ENCODE data around the gene CNTNAP2. TPM values are rescaled to one million over a fixed set of nuclear protein-coding genes. Genes with fewer than 3 reads are reported as not detected.
A peak's percentile ranks its signal among the peaks of the same experiment; 100 is the strongest.

Gene CNTNAP2
- total RNA-seq, 1 experiment from 2014 or later, result not detected

- DNase-seq, result no peak
- Histone ChIP-seq H3K9me3 (no peaks in the 10 kb centered on the region), H3K4me3 (no peak overlapping the region), H3K27me3 (no peaks in the 10 kb centered on the region), H3K36me3 (no peaks in the 10 kb centered on the region)
Measured at GRCh38 chr7:147429961-147430360, 1313.4 kb downstream of the CNTNAP2 start.

- Histone ChIP-seq H3K27me3 (no peaks in the 10 kb centered on the region), H3K4me3 (no peak overlapping the region), H3K36me3 (no peaks in the 10 kb centered on the region), H3K9me3 (no peaks in the 10 kb centered on the region)
- no peak for DNase-seq
Measured at GRCh38 chr7:147432079-147432478, 1315.5 kb downstream of the CNTNAP2 start.

DNA sequence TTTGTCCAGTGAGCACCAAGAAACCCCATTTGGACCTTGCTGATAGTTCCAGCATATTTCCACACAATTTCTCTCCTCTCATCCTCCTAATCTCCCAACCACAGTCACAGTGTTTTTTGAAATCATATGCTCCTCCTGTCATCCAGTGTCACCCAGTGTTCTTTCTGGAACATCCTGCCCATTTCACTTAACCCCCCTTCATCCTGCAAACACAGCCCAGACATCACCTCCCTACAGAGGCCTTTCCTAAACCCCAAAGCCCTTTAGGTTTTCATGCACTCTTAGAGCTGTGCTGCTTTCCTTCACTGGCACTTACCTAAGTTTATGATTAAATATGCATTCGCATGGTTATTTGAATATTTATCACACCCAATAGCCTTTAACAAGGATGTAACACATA lies 1316.0 kb downstream of the CNTNAP2 start:
- Histone ChIP-seq H3K36me3 (no peaks in the 10 kb centered on the region), H3K4me3 (no peak overlapping the region)
- no peak for DNase-seq

DNA sequence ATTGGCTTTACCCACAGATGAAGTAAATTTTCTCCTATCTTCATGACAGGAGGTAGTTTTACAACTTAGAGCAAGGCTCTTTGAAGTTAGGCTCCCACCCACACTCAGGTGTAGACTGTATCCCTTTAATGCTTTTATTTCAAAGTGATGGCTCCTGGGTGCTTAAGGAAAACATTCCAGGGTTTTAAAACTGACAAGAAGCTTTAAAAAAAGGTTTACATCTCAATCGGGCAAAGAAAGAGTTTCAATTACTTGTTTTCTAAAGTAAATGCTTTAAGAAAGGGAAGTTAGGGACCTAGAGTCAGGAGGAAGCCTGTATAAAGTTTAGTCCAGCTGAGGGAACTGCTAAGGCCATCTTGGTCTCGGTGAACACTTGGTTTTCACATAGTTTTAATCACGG lies 1320.1 kb downstream of the CNTNAP2 start:
- Histone ChIP-seq H3K36me3 (no peaks in the 10 kb centered on the region), H3K4me3 (no peak overlapping the region), H3K9me3 (no peaks in the 10 kb centered on the region), H3K27me3 (no peaks in the 10 kb centered on the region)
- no peak for DNase-seq

More for the DNA sequence above, 1316.0 kb downstream of the CNTNAP2 start:
- no peaks in the 10 kb centered on the region for H3K9me3 ChIP-seq
- H3K27me3 ChIP-seq, result no peaks in the 10 kb centered on the region

- H3K27me3 ChIP-seq, result no peaks in the 10 kb centered on the region
- H3K36me3 ChIP-seq, result no peaks in the 10 kb centered on the region
- DNase-seq, result no peak
- no peaks in the 10 kb centered on the region for H3K9me3 ChIP-seq
- no peak overlapping the region for H3K4me3 ChIP-seq
Measured at GRCh38 chr7:147438216-147438615, 1321.6 kb downstream of the CNTNAP2 start.

DNA sequence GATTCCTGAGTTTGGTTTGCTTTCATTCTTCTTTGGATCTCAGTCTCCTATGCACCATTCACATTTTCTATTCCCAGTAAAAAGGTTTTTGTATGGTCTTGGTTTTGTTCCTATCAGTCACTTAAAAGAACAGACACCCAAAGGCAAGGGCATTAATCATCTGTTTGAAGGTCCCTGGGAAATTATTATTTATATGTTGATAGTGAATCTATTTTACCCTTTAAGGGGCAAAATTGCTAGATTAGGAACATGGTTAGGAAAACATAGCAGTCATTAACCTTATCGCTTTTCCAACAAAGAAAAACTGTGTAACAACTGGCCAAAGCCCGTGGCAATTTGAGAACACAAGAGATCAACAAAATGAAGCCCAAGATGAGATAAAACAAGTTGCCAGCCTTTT lies 1327.3 kb downstream of the CNTNAP2 start:
- H3K36me3 ChIP-seq, result no peaks in the 10 kb centered on the region
- H3K4me3 ChIP-seq, result no peak overlapping the region
- H3K27me3 ChIP-seq, result no peaks in the 10 kb centered on the region
- DNase-seq, result no peak
- no peaks in the 10 kb centered on the region for H3K9me3 ChIP-seq

DNA sequence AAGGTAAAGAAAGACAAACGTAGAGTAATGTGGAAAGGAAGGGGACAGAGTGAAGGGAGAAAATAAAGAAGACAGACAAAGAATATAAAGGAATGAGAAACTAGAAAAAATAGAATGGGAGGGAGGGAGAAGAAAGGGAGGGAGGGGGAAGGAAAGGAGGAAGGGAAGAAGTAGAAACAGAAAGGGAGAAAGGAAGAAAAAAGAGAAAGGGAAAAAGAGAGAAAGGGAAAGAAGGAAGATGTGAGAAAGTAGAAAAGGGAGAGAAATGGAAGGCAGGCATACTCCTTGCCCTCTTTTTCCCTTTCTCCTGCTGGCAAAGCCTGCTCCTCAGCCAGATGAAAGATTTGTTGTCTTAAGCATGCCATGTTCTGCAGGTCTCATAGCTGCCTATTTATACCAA lies 1336.2 kb downstream of the CNTNAP2 start:
- no peaks in the 10 kb centered on the region for H3K36me3 ChIP-seq
- no peaks in the 10 kb centered on the region for H3K9me3 ChIP-seq
- no peaks in the 10 kb centered on the region for H3K27me3 ChIP-seq

GRCh38 chr7:147465223-147465622 lies 1348.6 kb downstream of the CNTNAP2 start:
- no peaks in the 10 kb centered on the region for H3K27me3 ChIP-seq
- no peaks in the 10 kb centered on the region for H3K9me3 ChIP-seq
- no peak overlapping the region for H3K4me3 ChIP-seq
- DNase-seq, result no peak
- H3K36me3 ChIP-seq, result no peaks in the 10 kb centered on the region

More for the DNA sequence above, 1336.2 kb downstream of the CNTNAP2 start:
- DNase-seq, result no peak
- no peak overlapping the region for H3K4me3 ChIP-seq

DNA sequence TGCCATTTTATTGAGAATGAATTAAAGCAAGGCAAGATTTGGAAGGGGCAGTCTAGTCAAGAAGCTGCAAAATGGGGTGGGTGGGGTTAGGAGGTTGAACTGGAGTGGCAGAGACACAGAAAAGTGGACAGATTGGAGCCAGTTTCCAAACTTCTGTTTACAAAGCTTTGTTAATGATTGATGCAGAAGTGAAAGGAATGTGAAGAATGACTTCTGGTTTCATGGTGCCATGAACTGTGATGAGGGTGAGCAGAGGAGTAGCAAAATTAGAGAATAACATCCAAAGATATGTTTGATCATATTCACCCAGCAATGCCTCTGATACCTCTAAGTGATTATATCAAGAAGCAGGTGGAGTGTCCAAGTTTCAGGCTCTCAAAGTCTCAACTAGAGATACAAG lies 1356.0 kb downstream of the CNTNAP2 start:
- Histone ChIP-seq H3K27me3 (no peaks in the 10 kb centered on the region), H3K4me3 (no peak overlapping the region), H3K36me3 (no peaks in the 10 kb centered on the region), H3K9me3 (no peaks in the 10 kb centered on the region)
- DNase-seq, result no peak

DNA sequence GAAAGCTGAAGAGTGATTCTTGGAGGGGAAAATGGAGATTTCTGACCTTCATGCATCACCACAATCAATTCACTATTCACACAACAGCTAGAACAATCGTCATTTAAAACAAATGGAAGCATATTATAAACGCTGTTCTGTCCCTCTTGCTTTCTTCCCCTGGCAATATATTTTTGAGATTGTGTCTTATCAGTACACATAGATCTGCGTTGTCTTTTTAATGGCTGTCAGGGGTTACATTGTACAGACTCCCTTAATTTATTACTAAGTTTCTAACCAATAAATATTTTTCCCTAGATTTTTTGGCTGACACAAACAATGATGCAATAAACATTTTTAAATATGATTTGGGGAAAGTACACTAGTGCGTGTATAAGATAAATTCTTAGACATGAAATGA lies 1358.3 kb downstream of the CNTNAP2 start:
- Histone ChIP-seq H3K4me3 (no peak overlapping the region), H3K36me3 (no peaks in the 10 kb centered on the region), H3K9me3 (no peaks in the 10 kb centered on the region), H3K27me3 (no peaks in the 10 kb centered on the region)
- no peak for DNase-seq

- Histone ChIP-seq H3K9me3 (no peaks in the 10 kb centered on the region), H3K27me3 (no peaks in the 10 kb centered on the region), H3K36me3 (no peaks in the 10 kb centered on the region), H3K4me3 (no peak overlapping the region)
- DNase-seq, result no peak
Measured at GRCh38 chr7:147477526-147477925, 1360.9 kb downstream of the CNTNAP2 start.

- no peak for DNase-seq
- Histone ChIP-seq H3K9me3 (no peaks in the 10 kb centered on the region), H3K4me3 (no peak overlapping the region), H3K36me3 (no peaks in the 10 kb centered on the region), H3K27me3 (no peaks in the 10 kb centered on the region)
Measured at GRCh38 chr7:147478796-147479195, 1362.2 kb downstream of the CNTNAP2 start.

GRCh38 chr7:147483634-147484292 lies 1367.2 kb downstream of the CNTNAP2 start:
- no peaks in the 10 kb centered on the region for H3K27me3 ChIP-seq
- no peaks in the 10 kb centered on the region for H3K9me3 ChIP-seq
- no peaks in the 10 kb centered on the region for H3K36me3 ChIP-seq
- no peak overlapping the region for H3K4me3 ChIP-seq
- no peak for DNase-seq

DNA sequence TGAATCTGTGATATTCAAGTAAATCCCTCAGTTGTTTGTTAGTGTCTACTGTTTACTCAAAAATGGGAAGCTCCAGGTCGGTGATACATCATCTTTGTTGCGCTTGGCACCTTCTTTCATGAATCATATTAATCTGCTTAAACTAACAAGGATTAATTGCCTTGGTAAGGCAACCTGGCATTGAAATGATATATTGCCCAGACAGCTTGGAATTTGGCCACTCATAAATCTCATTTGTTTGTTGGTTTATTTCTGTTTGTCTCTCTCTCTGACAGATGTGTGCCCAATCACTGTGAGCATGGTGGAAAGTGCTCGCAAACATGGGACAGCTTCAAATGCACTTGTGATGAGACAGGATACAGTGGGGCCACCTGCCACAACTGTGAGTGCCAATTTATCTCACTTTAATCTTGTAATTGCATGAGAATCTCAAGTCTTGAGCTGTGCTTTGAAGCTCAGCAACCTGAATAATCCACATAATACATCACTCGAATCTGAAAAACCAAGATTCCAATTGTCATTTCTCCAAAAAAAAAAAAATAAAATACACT lies 1369.1 kb downstream of the CNTNAP2 start:
- H3K9me3 ChIP-seq, result no peaks in the 10 kb centered on the region
- DNase-seq, result peak; percentile 25
- no peaks in the 10 kb centered on the region for H3K27me3 ChIP-seq
- H3K36me3 ChIP-seq, result no peaks in the 10 kb centered on the region
- H3K4me3 ChIP-seq, result no peak overlapping the region

DNA sequence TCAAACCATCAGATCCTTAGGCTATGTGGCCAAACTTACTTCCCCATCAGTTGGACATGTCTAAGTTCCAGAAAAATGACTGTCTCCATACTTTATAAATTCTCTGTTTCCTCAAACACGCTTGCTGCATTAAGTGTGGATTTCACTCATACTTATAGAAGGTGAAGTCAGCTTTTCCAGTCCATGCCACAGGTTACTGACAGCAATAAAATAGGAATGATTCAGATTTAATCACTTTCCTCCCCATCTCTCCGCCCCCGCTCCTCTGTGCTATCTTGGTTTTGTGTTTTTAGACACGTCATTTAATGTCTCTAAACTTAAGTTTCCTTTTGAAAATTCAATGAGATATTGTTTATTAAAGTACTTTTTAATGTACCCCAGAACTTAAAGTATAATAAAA lies 1376.0 kb downstream of the CNTNAP2 start:
- Histone ChIP-seq H3K4me3 (no peak overlapping the region), H3K27me3 (no peaks in the 10 kb centered on the region), H3K36me3 (no peaks in the 10 kb centered on the region), H3K9me3 (no peaks in the 10 kb centered on the region)
- peak; percentile 54 for DNase-seq

GRCh38 chr7:147496209-147496608 lies 1379.6 kb downstream of the CNTNAP2 start:
- H3K27me3 ChIP-seq, result no peaks in the 10 kb centered on the region
- DNase-seq, result no peak
- H3K9me3 ChIP-seq, result no peaks in the 10 kb centered on the region
- H3K4me3 ChIP-seq, result no peak overlapping the region
- no peaks in the 10 kb centered on the region for H3K36me3 ChIP-seq

GRCh38 chr7:147497246-147497645 lies 1380.6 kb downstream of the CNTNAP2 start:
- Histone ChIP-seq H3K27me3 (no peaks in the 10 kb centered on the region), H3K4me3 (no peak overlapping the region)

DNA sequence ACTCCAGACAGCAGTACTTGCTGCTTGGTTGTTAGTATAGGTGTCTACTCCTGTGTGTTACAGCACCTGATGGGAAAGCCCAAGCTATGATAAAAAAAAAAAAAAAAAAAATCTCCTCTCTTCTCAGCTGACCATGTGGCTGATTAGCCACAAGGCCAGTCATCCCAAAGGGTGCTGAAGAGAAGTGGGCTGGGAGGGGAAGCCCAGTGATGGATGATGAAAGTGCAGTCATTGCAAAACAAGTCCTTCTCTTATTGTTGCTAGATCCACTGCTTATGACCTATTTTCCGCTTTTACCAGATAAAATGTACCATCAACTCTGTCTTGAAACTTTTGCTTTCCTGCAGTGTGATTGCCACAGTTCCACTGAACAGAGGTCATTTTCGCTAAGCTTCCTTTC lies 1381.5 kb downstream of the CNTNAP2 start:
- Histone ChIP-seq H3K9me3 (no peaks in the 10 kb centered on the region), H3K4me3 (no peak overlapping the region), H3K27me3 (no peaks in the 10 kb centered on the region), H3K36me3 (no peaks in the 10 kb centered on the region)
- no peak for DNase-seq

More at GRCh38 chr7:147497246-147497645, 1380.6 kb downstream of the CNTNAP2 start:
- DNase-seq, result no peak
- no peaks in the 10 kb centered on the region for H3K36me3 ChIP-seq
- H3K9me3 ChIP-seq, result no peaks in the 10 kb centered on the region

All from MG63 (cell line).